ENCODE measurements around the gene RPE65. TPM values are rescaled to one million over a fixed set of nuclear protein-coding genes. Genes with fewer than 3 reads are reported as not detected.

Gene RPE65
- total RNA-seq, 2 donors from 2014 or later: 0.19 TPM; not detected in 1

- intact Hi-C loops (cut with DNase I): no loop called here
- no peak for DNase-seq (ENCODE audit: low spot score)
These were observed 66.7 kb downstream of the RPE65 start for GRCh38 chr1:68383092-68383491.

GRCh38 chr1:68379085-68379478, 70.7 kb downstream of the RPE65 start:
- no peak for DNase-seq (ENCODE audit: low spot score)
- intact Hi-C loops (cut with DNase I): no loop called here

Other genes with a start within 250 kb of the RPE65 start
- gene WLS, start 217.4 kb downstream of the RPE65 start, total RNA-seq: 10 to 100 TPM; 53.3 to 83.6 TPM
- gene DEPDC1, start 47.1 kb upstream of the RPE65 start, total RNA-seq: under 1 TPM; 0.10 to 0.19 TPM